GM19239 (cell line): ENCODE results near the gene OR4X2.
"Not testable (repeated sequence)": the region's sequence is repeated elsewhere in the genome, so short reads cannot be mapped to it uniquely, and the experiment has no call there.

ENCODE experiments used
- DNase-seq: peaks from one replicate; pipeline ENCODE4 v3.0.0; 2011; ENCODE audit warnings: low spot score; ENCODE audit not compliant: insufficient read length
- FAIRE-seq: peaks from 2 replicates; lab custom pipeline; 2011; peaks lifted over from hg19 to GRCh38; lab: Jason Lieb, UNC

Gene OR4X2

GRCh38 chr11:48244804-48245203 is at the start of gene OR4X2:
Gene OR4X2, plus strand, starts transcription at chr11:48245104. Its CDS starts 0 bp downstream, at chr11:48245104.
- DNase-seq (no peak), FAIRE-seq (no peak)

- DNase-seq (no peak), FAIRE-seq (no peak)
These were observed 37.0 kb upstream of the OR4X2 start for GRCh38 chr11:48207881-48208280.

GRCh38 chr11:48210052-48210451 is 34.9 kb upstream of the OR4X2 start:
- FAIRE-seq (no peak), DNase-seq (no peak)

GRCh38 chr11:48216510-48216909 is 28.4 kb upstream of the OR4X2 start, which contains the start of gene OR4B1:
Gene OR4B1, plus strand, starts transcription at chr11:48216810. Its CDS starts 0 bp downstream, at chr11:48216810.
- DNase-seq (no peak), FAIRE-seq (no peak)

GRCh38 chr11:48228761-48229160 is 16.1 kb upstream of the OR4X2 start:
- DNase-seq (no peak), FAIRE-seq (no peak)

- not testable (repeated sequence) for FAIRE-seq, DNase-seq
These were observed 14.8 kb upstream of the OR4X2 start for GRCh38 chr11:48230057-48230456.

- FAIRE-seq, result no peak
- no peak for DNase-seq
These were observed 7.2 kb upstream of the OR4X2 start for GRCh38 chr11:48237727-48238126.

- FAIRE-seq, result no peak
- DNase-seq, result no peak
These were observed 2.4 kb upstream of the OR4X2 start for GRCh38 chr11:48242501-48242900.

- no peak for FAIRE-seq
- DNase-seq, result no peak
These were observed 4.0 kb downstream of the OR4X2 start for GRCh38 chr11:48248902-48249301.

GRCh38 chr11:48261600-48261999 is 16.7 kb downstream of the OR4X2 start:
- DNase-seq, result no peak
- no peak for FAIRE-seq

- FAIRE-seq, result no peak
- no peak for DNase-seq
These were observed 18.6 kb downstream of the OR4X2 start, which contains the start of gene OR4X1 for GRCh38 chr11:48263423-48263911. Gene OR4X1, plus strand, starts transcription at chr11:48263861. Its CDS starts 0 bp downstream, at chr11:48263861.

- DNase-seq, result no peak
- FAIRE-seq, result no peak
These were observed 25.7 kb downstream of the OR4X2 start for GRCh38 chr11:48270621-48271020.

- DNase-seq (no peak), FAIRE-seq (no peak)
These were observed 27.7 kb downstream of the OR4X2 start for GRCh38 chr11:48272606-48273005.
